H54 (cell line): ENCODE results near the gene PGBD5.

Experiments
- DNase-seq: peaks from one replicate; pipeline ENCODE4 v3.0.0; 2011; ENCODE audit warnings: low spot score, mixed read lengths; ENCODE audit not compliant: insufficient read length
- FAIRE-seq: peaks from 3 replicates; lab custom pipeline; 2011; peaks lifted over from hg19 to GRCh38; lab: Jason Lieb, UNC
- POLR2A ChIP-seq: IDR thresholded peaks from 2 replicates; pipeline ENCODE4 v1.6.1; 2011; ENCODE audit warnings: low read depth, mild to moderate bottlenecking, low read length

PGBD5 gene

DNA sequence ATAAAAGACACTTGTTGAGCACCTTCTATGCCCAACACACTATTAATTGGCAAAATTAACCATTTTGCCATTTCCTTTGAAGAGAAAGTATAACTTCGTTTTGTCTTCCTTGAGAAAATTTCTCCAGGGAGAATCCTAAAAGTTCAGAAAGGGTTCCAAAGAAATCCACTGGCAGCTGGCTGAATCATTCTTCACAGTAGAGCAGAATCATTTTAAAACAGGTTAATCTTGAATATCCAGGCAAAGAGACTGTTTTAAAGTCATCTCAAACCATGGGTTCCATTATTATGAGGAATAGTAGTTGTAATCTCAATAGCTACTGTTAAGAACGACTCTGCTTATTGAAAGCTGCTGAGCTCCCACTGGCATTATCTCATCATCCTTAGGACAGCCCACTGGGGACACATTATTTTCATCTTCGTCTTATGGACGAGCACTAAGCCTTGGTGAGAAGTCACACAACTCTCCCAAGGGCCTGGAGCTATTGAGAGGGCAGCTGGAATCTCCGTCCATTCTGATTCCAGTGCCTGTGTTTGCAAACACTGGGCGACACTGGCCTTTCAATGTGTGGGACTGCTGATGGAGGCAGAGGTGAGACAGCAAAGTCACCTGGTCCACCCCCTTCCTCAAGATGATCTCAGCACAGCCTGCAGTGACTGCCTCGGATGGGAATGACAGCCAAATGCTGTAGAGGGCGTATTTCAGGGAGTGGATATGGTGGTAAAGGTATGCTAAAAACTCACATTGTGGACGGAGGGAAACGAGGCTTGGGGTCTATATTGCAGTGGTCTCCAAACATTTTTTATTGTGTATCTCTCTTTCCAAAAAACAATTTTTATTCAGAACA lies 15.3 kb upstream of the PGBD5 start:
- FAIRE-seq (no peak), DNase-seq (no peak)
- TF ChIP-seq POLR2A, result no peak

DNA sequence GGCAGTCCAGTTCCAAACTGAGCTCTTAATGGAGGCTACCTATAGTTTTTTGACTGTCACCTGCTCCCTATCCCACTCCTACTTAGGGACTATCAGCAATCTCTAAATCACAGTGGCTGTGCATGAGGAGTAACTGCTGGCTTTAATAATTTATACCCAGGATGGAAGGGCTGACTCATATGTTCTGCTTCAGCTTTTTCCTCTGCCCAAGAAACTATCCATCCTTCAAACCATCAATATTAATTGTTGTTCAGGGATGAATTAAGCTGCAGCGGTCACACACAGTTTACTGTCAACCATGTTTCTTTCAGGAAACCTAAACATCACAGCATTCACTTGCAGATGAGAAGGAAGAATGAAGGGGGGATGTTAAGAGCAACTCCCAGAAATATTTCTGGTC lies 9.0 kb upstream of the PGBD5 start:
- no peak for TF ChIP-seq POLR2A
- no peak for FAIRE-seq
- no peak for DNase-seq

DNA sequence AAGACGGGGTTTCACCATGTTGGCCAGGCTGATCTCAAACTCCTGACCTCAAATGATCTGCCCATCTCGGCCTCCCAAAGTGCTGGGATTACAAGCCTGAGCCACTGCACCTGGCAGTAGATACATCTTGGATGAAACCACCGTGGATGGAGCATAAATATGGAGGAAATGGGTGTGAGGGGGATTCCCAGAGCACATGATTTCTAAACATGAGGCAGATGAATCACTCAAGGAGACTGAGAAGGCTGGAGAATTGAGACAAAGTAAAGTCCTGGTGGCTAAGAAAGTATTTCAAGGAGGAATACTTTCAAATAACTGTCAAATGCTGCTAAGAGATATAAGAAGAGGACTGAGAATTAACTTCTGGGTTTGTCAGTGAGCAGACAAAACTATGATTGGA lies 5.4 kb upstream of the PGBD5 start:
- TF ChIP-seq POLR2A, result no peak
- FAIRE-seq (no peak), DNase-seq (no peak)

DNA sequence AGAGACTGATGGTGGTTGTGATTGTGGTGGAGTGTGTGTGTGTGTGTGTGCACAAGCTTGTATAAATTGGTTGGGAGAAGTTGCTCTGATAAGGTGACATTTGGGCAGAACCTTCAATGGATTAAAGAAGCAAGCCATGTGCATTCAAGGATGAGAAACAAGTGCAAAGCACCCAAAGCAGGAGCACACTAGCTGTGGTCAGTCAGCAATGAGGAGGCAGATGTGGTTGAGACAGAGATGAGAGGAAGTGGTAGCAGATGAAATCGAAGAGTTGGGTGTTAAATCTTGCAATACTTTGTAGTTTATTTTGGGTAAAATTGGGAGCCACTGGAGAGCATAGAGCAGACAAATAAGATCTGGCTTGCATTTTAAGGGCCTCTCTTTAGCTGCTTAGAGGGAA lies 4.4 kb upstream of the PGBD5 start:
- DNase-seq (no peak), FAIRE-seq (no peak)
- no peak for TF ChIP-seq POLR2A

DNA sequence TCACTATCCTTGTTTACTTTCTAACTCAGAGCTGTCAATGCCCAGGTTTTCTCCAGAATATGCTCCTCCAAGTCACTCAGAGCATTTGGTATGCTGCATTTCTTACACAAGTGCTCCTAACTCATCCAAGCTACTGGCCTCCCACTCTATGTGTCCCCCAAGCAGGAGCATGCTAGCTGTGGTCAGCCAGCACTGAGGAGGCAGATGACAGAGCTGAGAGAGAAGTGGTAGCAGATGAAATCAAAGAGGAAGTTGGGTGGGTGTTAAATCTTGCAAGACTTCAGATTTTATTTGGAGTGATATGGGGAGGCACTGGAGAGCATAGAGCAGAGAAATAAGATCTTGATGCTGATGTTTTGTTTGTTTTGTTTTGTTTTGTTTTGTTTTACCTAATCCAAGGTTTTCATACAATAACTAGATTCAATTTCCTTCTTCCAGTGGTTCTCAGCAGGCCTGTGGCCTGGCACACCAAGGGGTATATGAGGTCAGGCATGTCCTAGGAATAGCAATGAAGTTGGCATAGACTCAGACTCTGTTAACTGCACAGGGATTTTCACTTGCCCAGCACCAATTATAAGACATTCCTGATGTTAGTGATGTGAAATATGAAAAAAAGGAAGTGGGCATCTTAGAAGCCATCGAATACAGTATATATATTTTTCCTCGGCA lies 3.1 kb upstream of the PGBD5 start:
- TF ChIP-seq POLR2A, result no peak
- no peak for DNase-seq
- no peak for FAIRE-seq

DNA sequence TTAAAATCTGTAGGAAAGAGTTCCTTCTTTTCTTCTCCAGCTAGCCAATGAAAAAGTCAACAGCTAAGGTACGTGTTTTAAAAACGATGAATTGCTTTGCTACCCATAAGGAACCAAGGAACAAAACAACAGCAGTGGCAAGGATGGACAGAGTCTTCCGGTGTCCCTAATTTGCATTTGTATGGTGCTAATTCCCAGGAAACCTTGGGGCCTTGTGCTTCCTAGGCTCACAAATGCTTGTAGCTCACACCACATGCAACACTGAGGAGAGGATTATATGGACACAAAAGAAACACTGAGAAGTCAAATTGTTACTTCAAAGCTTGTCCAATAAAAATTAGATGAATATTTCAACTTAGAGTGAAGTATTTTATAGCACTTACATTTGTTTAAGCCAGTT lies 1.8 kb upstream of the PGBD5 start:
- FAIRE-seq (no peak), DNase-seq (no peak)
- no peak for TF ChIP-seq POLR2A

DNA sequence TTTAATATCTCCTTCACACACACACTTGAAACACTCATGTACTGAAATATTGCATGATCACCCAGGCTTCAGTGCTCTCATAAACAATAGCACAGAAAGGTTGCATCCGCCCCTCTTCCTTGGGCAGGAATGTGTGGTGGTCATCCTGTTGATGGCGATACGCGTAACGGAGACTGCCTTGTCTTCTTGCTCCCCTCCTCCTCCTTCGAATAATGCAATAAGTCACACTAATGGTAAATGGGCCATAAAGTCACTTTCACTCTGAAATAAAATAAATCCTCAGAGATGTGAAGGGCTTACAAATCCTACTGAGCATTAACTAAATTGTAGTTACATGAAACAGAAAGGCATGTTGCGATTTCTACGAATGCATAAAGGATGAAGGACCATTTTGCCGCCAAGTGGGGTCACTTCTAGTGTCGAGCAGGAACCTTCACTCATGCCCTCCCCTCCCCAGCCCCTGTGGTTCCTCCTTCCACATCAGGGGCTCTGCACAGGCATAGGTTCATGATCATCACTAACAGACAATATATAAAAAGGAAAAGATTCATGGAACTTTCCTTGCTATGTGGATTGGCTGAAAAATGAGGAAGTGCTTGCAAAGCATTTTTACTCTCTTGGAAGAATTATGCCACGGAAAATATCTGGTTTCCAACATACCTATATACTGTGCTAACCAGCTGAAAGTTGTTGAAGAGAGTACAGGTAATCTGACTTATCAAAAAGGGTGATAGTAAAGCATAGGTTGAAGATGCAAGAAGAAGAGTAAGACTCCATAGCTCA lies 1.2 kb upstream of the PGBD5 start:
- DNase-seq (no peak), FAIRE-seq (no peak)
- no peak for TF ChIP-seq POLR2A

DNA sequence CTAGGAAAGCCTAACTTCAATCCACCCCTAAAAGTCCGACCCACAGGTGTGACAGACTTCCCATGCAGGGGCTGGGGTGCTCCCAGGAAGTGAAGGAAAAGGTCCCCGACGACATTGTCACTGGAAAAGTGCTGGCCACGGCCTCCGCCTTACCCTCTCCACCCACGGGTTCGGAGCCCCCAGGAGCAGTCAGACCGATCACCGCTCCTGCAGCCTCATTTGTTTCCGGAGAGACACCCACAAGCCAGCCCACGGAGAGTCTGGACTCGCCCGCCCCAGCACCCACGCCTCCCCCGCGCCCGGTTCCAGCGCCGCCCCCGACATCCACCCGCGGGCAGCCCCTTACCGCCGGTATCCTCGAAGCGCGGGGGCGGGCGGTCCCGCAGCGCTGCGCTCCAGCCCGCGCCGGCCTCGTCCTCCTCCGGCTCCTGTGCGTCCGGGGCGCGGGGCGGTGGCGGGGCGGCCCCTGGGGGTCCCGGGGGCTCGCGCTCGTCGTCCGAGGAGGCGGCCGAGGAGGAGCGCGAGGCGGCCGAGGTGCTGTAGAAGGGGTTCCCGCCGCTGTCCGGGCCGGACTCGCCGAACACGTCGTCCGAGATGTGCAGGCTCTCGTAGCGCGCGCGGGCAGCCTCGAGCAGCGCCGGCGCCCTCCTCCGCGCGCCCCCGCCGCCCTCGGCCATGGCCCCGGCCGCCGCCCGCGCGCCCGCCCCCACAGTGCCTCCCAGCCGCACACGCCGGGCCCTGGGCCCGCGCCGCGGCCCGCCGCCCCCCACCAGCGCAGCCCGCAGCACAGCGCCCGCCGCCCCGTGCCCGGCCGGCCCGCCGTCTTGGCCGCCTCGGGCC lies 660 bp downstream of the PGBD5 start:
- DNase-seq, result no peak
- no peak for TF ChIP-seq POLR2A
- no peak for FAIRE-seq

DNA sequence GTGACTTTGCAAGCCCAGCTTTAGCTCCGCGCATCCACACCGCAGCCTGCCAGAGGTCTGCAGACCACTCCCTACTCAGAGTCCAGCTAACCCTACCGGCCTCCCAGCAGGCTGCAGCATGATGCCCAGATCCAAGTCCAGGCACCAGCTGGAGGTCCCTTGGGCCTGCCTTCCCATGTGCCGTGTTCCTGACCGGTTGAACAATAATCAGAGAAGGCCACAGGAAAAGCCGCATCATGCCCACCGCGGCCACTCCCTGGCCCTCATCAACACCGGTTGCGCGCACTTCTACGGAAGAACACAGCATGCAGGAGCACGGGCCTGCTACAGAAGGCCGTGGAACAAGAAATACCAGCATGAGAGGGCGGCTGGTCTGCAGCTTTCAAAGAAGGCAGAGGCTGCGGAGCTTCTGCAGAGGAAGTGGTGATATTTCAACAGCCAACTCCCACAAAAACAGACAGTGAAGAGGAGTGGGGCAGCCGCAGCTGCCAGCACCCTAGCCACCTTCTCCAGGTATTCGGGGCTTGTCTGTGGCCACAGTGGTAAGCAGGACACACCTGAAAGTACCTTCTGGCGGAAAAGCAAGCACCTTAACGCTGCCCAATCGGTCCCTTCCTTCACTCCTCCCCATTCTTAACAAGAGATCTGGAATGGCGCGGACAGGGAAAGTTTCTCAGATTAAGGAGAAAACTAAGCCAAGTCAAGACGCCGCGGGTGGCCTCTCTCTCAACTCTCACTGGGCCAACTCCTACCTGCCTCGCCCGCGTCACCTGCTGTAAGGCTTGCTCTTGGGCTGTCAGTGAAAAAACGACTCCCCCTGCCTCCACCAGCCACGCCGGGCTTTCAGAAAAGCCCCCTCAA lies 1.5 kb downstream of the PGBD5 start:
- FAIRE-seq, result no peak
- no peak for TF ChIP-seq POLR2A
- no peak for DNase-seq

DNA sequence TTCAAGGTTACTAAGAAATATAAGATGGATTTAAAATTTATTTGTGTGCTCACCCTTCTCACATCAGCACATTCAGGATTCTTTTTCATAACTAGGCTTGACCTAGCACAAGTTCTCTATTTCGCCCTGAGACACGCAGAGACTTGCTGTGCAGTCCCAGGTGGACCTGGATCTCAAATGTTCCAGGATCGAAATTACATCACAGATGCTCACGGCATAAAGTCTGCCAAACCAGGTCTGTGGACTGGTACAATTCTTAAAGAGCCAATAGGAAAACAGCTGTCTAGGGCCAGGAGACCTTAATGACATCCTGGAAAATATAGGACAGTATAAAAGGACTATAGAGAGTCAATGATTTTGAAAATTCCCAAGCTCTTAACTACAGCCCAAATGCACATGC lies 2.2 kb downstream of the PGBD5 start:
- DNase-seq (no peak), FAIRE-seq (no peak)
- no peak for TF ChIP-seq POLR2A

DNA sequence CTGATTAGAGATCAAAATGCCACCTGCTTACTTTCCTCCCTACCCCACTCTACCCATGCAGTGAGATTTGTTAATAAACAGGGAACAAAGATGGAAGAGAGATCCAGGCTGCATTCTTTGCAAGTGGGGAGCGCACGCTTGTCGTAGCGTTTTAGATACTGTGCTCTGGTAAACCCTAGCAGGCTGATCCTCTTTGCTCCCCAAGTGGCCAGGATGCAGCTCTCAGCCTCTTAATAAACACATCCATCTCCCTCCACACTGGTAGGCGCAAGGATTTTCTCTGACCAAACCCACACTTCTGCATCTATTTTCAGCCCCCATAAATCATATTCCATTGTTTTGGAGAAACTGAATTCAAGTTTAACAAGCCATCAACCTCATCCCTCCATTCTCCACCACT lies 2.9 kb downstream of the PGBD5 start:
- DNase-seq (no peak), FAIRE-seq (no peak)

DNA sequence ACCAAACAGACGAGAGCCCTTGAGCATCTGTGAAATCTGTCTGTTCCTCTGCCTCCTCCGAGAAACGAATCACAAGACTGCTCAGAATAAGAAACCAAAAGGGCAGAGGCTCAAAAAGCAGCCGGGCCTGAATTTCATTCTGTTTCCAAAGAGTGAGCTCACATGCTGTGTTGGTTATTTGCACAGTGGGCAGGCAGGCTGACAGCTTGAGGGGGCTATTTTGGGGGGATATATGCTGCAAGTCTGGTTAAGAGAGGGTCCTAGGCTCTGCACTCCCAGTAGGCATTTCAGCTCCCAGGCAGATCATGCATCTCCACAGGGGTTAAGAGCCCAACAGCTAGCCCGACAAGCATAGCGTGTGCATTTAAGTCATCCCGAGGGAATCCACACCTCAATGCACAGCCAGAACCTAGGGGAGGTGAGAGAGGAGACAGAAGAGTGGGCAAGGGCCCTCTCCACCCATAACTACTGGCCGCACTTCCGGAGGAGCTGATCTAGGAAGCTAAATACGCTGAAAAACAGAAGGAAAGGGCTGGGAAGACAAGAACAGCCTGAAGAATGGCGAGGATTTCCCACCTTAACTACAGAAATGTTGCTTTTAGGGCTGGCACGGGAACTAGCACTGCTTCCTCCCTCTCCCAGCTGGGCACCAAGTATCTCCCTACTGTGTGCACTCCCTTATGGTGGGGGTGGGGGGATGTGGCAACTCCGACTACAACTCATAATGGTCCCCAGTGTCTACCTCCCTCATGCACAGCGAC lies 3.7 kb downstream of the PGBD5 start:
- no peak for DNase-seq
- no peak for TF ChIP-seq POLR2A
- no peak for FAIRE-seq

More for the DNA sequence above, 2.9 kb downstream of the PGBD5 start:
- TF ChIP-seq POLR2A, result no peak
